Mucosa of descending colon (tissue), 3 donors: Measurements from ENCODE around the gene PPARA. TPM values are rescaled to one million over a fixed set of nuclear protein-coding genes. Genes with fewer than 3 reads are reported as not detected.

Experiments
- ATAC-seq: fragments of 200-7000 bp; cut with Tn5 transposase; one replicate; pipeline ENCODE4 v1.9.1; 2020; ENCODE audit warnings: mild to moderate bottlenecking, moderate library complexity
- DNase-seq, 3 donors: peaks; one replicate each; pipeline ENCODE4 v3.0.0-alpha.2; 2020
- H3K36me3 ChIP-seq: fragments of 200-600 bp; one replicate; pipeline ENCODE4 v1.8.0; 2021; ENCODE audit warnings: low read depth, mild to moderate bottlenecking
- H3K4me1 ChIP-seq: fragments of 200-600 bp; one replicate; pipeline ENCODE4 v1.8.0; 2021; ENCODE audit warnings: low read depth, mild to moderate bottlenecking
- H3K4me3 ChIP-seq: fragments of 200-600 bp; one replicate; pipeline ENCODE4 v1.8.0; 2021; ENCODE audit warnings: mild to moderate bottlenecking
- H3K9me3 ChIP-seq: fragments of 200-600 bp; one replicate; pipeline ENCODE4 v1.8.0; 2021; ENCODE audit warnings: mild to moderate bottlenecking
- intact Hi-C, 2 donors: fragments of 100-400 bp; cut with DNase I in 1 of 2; cut with micrococcal nuclease in 1 of 2; formaldehyde crosslinking; loops; one replicate each; pipeline versions ENCODE4 v1.11.0 to v1.11.1; 2022; cut with DNase I, micrococcal nuclease
- total RNA-seq, 3 donors: library from RNA; stranded (reverse); fragmentation: NEBNext Ultra II Directional in 2 of 3; extraction: Animal tissue kit (Norgen Biotek cat#: 25700) in 2 of 3; gene quantifications; one replicate each; pipeline versions ENCODE4 v1.2.1 to v1.2.4, GENCODE V29; 2021 to 2023
- TF ChIP-seq, protein P1 (sequence below): fragments of 200-600 bp; IDR thresholded peaks from one replicate; pipeline ENCODE4 v1.8.0; 2022; ENCODE audit warnings: antibody characterized with exemption, mild to moderate bottlenecking
- donor health status: DM: no; HTN: no; CAD: no; lungs with moderate emphysema.
- donor health status: DM: no; HTN: no; CAD: no.
- donor health status: DM: no; HTN: yes; CAD: no.

The PPARA gene
- total RNA-seq, 3 donors from 2014 or later, result 57.9 to 81.4 (median 58.5) TPM

GRCh38 chr22:46150655-46151477, 540 bp downstream of the PPARA start:
- ATAC-seq (peak; percentile 7), DNase-seq (peak; percentile 61 to 83 (median 78))
- no peaks in the 10 kb centered on the region for H3K36me3 ChIP-seq
- TF ChIP-seq, protein P1, sequence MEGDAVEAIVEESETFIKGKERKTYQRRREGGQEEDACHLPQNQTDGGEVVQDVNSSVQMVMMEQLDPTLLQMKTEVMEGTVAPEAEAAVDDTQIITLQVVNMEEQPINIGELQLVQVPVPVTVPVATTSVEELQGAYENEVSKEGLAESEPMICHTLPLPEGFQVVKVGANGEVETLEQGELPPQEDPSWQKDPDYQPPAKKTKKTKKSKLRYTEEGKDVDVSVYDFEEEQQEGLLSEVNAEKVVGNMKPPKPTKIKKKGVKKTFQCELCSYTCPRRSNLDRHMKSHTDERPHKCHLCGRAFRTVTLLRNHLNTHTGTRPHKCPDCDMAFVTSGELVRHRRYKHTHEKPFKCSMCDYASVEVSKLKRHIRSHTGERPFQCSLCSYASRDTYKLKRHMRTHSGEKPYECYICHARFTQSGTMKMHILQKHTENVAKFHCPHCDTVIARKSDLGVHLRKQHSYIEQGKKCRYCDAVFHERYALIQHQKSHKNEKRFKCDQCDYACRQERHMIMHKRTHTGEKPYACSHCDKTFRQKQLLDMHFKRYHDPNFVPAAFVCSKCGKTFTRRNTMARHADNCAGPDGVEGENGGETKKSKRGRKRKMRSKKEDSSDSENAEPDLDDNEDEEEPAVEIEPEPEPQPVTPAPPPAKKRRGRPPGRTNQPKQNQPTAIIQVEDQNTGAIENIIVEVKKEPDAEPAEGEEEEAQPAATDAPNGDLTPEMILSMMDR, result no peak
- H3K4me3 ChIP-seq, result peak overlapping the region; percentile 83
- H3K4me1 ChIP-seq, result peaks cover 16% of the 10 kb centered on the region
- intact Hi-C loops, result no loop called here
- H3K9me3 ChIP-seq, result no peaks in the 10 kb centered on the region

DNA sequence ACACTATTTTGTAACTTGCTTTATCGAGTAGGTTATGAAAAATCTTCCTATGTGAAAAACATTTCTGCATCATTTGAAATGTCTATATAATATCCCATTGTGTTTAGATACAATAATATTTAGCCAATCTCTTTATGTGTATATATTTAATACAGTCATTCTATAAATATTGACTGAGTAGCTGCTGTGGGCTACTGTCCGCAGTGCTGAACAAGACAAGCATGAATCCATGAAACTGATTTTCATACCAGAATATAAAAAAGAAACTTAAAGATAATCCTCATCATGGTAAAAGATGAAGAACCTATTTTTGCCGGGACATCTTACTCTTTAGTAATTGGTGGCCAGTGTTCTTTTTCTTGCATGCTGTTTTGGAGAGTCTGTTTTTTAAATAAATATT, 3.6 kb downstream of the PPARA start:
- DNase-seq (no peak), ATAC-seq (no peak)
- TF ChIP-seq, protein P1, result no peak
- Histone ChIP-seq H3K4me3 (no peak overlapping the region), H3K4me1 (peaks cover 14% of the 10 kb centered on the region), H3K9me3 (no peaks in the 10 kb centered on the region), H3K36me3 (no peaks in the 10 kb centered on the region)
- intact Hi-C loops, result no loop called here

DNA sequence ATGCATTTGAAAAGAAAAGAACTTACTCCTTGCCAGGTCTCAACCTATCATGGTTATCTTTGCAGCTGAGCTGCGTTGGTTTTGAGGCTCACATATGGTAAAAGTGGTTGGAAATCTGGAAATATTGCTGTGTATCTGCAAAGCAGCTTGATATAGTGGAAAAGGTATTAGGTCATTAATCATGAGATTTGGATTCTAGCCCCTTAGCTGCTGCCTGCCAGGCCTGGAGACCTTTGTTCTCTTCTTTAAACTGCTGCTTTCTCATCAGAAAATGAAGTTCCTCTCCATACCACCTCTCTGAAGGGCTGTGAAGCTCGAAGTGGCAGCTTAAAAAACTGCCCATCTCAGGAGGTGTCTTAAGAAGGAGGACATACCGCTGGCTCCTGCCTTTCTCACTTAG, 5.7 kb downstream of the PPARA start:
- Histone ChIP-seq H3K9me3 (no peaks in the 10 kb centered on the region), H3K36me3 (no peaks in the 10 kb centered on the region), H3K4me1 (peaks cover 12% of the 10 kb centered on the region), H3K4me3 (no peak overlapping the region)
- ATAC-seq, result no peak
- DNase-seq, result no peak
- TF ChIP-seq, protein P1, result no peak
- intact Hi-C loops, result no loop called here

GRCh38 chr22:46158283-46158682, 8.0 kb downstream of the PPARA start:
- Histone ChIP-seq H3K9me3 (no peaks in the 10 kb centered on the region), H3K4me1 (peaks cover 9% of the 10 kb centered on the region), H3K4me3 (no peak overlapping the region), H3K36me3 (no peaks in the 10 kb centered on the region)
- ATAC-seq (no peak), DNase-seq (no peak)
- intact Hi-C loops, result no loop called here
- TF ChIP-seq, protein P1, result no peak

DNA sequence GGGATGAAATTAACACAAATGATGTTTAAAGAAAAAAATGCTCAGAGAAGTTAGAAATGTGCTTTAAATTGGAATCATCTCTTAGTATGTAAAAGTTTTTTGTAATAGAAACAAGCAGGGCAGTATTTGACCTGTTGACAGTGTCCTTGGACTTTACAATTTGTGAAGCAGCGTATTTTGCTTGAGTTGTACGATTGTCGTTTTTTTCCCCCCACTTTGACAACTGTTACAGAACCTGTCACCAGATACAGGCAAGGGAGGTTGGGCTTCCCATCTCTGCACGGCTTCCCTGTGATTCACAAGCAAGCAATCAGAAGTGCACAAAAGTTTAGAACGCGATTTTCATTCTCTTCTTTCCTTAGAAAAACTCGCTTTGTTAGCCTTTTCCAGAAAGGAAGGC, 8.9 kb downstream of the PPARA start:
- no peak for DNase-seq
- Histone ChIP-seq H3K36me3 (no peaks in the 10 kb centered on the region), H3K4me1 (peaks cover 9% of the 10 kb centered on the region), H3K4me3 (no peak overlapping the region), H3K9me3 (no peaks in the 10 kb centered on the region)
- intact Hi-C loops, result no loop called here
- TF ChIP-seq, protein P1, result no peak
- no peak for ATAC-seq
